Fibroblast of pulmonary artery (primary cell): ENCODE data around the gene BANK1.

ENCODE experiments used
- DNase-seq: peaks from one replicate; pipeline ENCODE4 v3.0.0-alpha.2; 2010; ENCODE audit warnings: low read depth
- H3K4me3 ChIP-seq: replicated peaks from 2 replicates; pipeline ENCODE4 v1.5.1; 2011; ENCODE audit warnings: low read depth, mild to moderate bottlenecking, control low read depth, low read length, moderate library complexity
- CTCF ChIP-seq: IDR thresholded peaks from 2 replicates; pipeline ENCODE4 v1.5.1; 2011; ENCODE audit warnings: mild to moderate bottlenecking, control low read depth, low read length, inconsistent platforms; ENCODE audit errors: missing control alignments

BANK1 gene

GRCh38 chr4:101973361-101973760, 182.8 kb downstream of the BANK1 start:
- DNase-seq = no peak
- no peak for TF ChIP-seq CTCF
- H3K4me3 ChIP-seq = no peak overlapping the region

GRCh38 chr4:101977076-101977475, 186.5 kb downstream of the BANK1 start:
- TF ChIP-seq CTCF = no peak
- peak; percentile 98 for DNase-seq
- no peak overlapping the region for H3K4me3 ChIP-seq

- DNase-seq = no peak
- no peak overlapping the region for H3K4me3 ChIP-seq
- TF ChIP-seq CTCF = no peak
Measured at GRCh38 chr4:101981756-101982155, 191.2 kb downstream of the BANK1 start.

- no peak for DNase-seq
- TF ChIP-seq CTCF = no peak
- no peak overlapping the region for H3K4me3 ChIP-seq
Measured at GRCh38 chr4:101983835-101984234, 193.3 kb downstream of the BANK1 start.

- no peak for DNase-seq
- TF ChIP-seq CTCF = no peak
- no peak overlapping the region for H3K4me3 ChIP-seq
Measured at GRCh38 chr4:101987623-101988243, 197.2 kb downstream of the BANK1 start.

- H3K4me3 ChIP-seq = no peak overlapping the region
- DNase-seq = no peak
- no peak for TF ChIP-seq CTCF
Measured at GRCh38 chr4:101989551-101989950, 199.0 kb downstream of the BANK1 start.

GRCh38 chr4:101992446-101992845, 201.9 kb downstream of the BANK1 start:
- no peak for TF ChIP-seq CTCF
- DNase-seq = no peak
- H3K4me3 ChIP-seq = no peak overlapping the region
